NCI-H82 (cell line): Measurements from ENCODE around the gene WDR45B.
A peak's percentile ranks its signal among the peaks of the same experiment; 100 is the strongest.
"Not testable (repeated sequence)": the region's sequence is repeated elsewhere in the genome, so short reads cannot be mapped to it uniquely, and the experiment has no call there.

Experiments
- DNase-seq: peaks from one replicate; lab custom pipeline; 2025; lab: John Stamatoyannopoulos, UW

Gene WDR45B

DNA sequence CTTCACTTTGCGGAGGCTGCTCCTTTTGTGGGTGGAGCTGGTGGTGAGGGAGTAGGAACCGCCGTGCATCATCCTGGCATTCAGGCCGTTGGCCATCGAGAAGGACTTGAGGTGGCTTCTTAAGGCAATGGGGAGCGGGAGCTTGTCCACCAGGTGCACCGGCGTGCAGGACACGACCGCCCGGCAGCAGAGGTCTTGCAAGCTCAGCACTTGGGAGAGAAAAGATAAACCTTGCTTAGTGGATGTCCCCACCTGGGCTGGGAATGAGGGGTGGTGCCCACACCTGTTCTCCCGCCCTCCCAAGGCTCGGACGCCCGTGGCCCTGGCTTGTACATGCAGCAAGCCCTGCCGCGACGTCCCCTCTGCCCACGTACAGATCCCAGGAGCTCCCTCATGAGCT lies 9.7 kb upstream of the WDR45B start:
- DNase-seq: no peak

DNA sequence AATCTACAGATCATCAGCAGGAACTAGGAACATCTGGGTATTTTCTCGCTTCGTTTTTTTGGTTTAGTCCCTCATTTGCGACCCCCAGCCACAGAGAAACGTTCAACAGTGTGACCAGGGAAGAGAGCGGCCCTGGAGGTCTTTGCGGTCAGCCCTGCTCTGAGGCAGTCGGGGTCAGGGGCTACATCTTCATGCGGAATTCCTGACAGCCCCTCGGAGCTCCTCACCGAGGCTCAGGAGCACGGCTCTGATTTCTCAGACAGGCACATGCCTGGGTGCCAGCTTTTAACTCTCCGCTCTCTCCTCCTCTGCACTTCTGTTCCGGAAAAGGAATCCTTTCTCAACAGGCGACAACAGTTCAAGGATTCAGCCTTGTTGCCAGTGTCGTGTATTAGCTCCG lies 8.0 kb upstream of the WDR45B start:
- DNase-seq: no peak

- no peak for DNase-seq
Observed at GRCh38 chr17:82655523-82655922, 7.3 kb upstream of the WDR45B start.

GRCh38 chr17:82655038-82655479 lies 6.8 kb upstream of the WDR45B start:
- DNase-seq: no peak

GRCh38 chr17:82654611-82655010 lies 6.4 kb upstream of the WDR45B start:
- not testable (repeated sequence) for DNase-seq

GRCh38 chr17:82653651-82654528 lies 5.6 kb upstream of the WDR45B start:
- no peak for DNase-seq

DNA sequence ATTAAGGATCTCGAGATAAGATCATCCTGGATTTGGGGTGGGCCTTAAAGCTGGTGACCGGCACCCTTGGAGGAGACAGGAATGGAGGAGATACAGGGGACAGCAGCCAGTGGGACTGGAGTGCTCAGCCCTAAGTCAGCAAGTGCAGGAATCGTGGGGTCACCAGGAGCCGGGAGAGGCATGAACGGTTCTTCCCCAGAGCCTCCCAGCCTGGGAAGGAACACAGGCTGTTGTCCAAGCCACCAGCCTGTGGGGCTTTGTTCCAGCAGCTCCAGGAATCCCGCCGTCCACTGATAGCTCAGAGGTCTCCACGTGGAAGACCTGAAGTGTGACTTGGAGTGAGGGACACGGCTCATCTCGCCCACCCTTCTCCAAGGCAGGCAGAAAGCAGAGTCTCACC lies 2.5 kb upstream of the WDR45B start:
- no peak for DNase-seq

DNA sequence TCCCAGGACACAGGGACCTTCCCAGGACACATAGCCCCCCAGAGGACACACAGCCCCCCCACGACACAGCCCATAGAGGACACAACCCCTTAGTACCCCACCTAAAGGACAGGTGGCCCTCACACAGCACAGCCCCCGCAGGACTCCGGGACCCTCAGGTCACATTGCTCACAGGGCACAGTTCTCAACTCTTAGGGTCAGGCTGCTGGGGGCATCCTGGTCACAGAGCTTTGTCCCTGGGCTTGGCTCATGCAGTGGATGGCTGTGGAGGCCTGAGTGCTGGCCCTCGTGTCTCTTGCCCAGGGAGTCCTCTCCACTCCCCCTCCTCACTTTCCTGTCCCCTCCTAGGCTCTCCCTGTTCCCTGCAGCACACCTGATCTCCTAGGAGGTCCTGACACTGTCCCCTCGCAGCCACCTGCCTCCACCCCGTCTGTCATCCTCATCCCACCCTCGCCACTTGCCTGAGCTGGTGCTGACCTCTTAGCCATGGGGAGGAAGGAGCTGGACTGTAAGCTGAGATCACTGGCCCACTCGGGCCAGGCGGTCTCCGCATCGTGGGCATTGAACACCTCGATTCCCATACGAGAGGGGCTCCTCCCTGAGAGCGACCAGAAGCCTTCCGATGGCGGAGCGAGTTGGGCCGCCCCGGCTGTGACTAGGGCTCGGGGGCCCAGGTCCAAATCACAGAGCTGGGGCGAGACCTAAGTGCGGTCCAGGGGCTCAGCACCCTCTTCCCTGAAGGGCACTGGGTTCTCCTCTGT lies 1.4 kb upstream of the WDR45B start:
- no peak for DNase-seq

GRCh38 chr17:82648742-82649331 lies 593 bp upstream of the WDR45B start:
- DNase-seq: peak; percentile 69

GRCh38 chr17:82647593-82648164 lies 565 bp downstream of the WDR45B start:
- peak; percentile 43 for DNase-seq

- no peak for DNase-seq
Observed at GRCh38 chr17:82645516-82645915, 2.7 kb downstream of the WDR45B start.

- DNase-seq: no peak
Observed at GRCh38 chr17:82644148-82644547, 4.1 kb downstream of the WDR45B start.

- no peak for DNase-seq
Observed at GRCh38 chr17:82642022-82642421, 6.2 kb downstream of the WDR45B start.

- DNase-seq: no peak
Observed at GRCh38 chr17:82640036-82640435, 8.2 kb downstream of the WDR45B start.

DNA sequence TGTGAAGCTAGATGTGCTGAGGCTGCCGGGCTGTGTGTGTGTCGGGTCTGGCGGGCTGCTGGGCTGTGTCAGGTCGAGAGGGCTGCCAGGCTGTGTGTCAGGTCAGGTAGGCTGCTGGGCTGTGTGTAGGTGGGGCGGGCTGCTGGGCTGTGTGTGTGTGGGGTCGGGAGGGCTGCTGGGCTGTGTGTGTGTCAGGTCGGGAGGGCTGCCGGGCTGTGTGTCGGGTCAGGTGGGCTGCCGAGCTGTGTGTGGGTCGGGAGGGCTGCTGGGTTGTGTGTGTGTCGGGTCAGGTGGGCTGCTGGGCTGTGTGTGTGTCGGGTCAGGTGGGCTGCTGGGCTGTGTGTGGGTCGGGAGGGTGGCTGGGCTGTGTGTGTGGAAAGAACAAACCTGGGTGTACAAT lies 8.6 kb downstream of the WDR45B start:
- DNase-seq: no peak

DNA sequence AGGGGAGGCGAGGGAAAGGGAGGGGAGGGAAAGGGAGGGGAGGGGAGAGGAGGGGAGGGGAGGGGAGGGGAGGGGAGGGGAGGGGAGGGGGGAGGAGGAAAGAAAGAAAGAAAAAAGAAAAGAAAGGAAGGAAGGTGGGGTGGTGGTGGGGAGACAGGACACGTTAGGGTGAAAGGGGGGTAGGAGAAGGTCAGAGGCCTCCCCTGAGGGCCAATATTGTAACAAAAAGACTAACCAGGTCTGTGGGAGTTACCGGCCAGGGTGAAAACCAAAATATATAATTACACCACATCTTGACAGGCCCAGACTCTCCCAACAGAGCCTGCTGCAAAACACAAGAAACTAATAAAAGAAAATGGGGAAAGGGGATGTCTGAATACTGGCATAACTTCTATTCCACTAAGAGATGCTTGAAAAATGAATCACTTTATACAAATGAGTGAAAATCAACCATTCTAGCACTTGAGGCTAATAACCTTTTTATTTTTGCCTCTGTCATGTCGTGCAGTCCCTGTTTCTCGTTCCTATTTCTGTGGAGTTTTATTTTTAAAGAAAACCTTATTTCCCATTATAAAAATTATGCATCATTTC lies 10.0 kb downstream of the WDR45B start:
- DNase-seq: no peak

GRCh38 chr17:82636626-82637598 lies 11.3 kb downstream of the WDR45B start:
- no peak for DNase-seq

- no peak for DNase-seq
Observed at GRCh38 chr17:82633343-82633742, 14.9 kb downstream of the WDR45B start.

GRCh38 chr17:82632451-82632850 lies 15.8 kb downstream of the WDR45B start:
- DNase-seq: no peak

GRCh38 chr17:82631544-82631943 lies 16.7 kb downstream of the WDR45B start:
- no peak for DNase-seq

- DNase-seq: no peak
Observed at GRCh38 chr17:82630212-82630611, 18.0 kb downstream of the WDR45B start.
